IMR-90 (cell line): ENCODE results near the gene CITED4. TPM values are rescaled to one million over a fixed set of nuclear protein-coding genes. Genes with fewer than 3 reads are reported as not detected.

Source experiments
- ATAC-seq: fragments of 200-7000 bp; cut with Tn5 transposase; 2 replicates; pipeline ENCODE4 v1.9.1; 2020; ENCODE audit warnings: low read depth, mild to moderate bottlenecking, moderate library complexity
- BruUV-seq: library from RNA; stranded (reverse); fragments of 400-500 nt; replicated peaks from 2 replicates; lab custom pipeline; 2021; lab: Mats Ljungman, UMichigan
- CTCF ChIA-PET: fragments of 300-600 bp; formaldehyde crosslinking; extraction: SDS; loops from one replicate; lab custom pipeline; 2021; ENCODE audit warnings: antibody characterized with exemption; lab: Yijun Ruan, JAX
- POLR2A ChIA-PET: fragments of 300-600 bp; sonication (Branson Sonifier 250); formaldehyde crosslinking; loops from one replicate; lab custom pipeline; 2022; ENCODE audit warnings: antibody characterized with exemption; ENCODE audit not compliant: unreplicated experiment; lab: Charles Lee
- DNase-seq: peaks from one replicate; pipeline ENCODE4 v3.0.0; 2013
- H2AFZ ChIP-seq: replicated peaks from 2 replicates; pipeline ENCODE3; 2013; ENCODE audit warnings: low read length, mild to moderate bottlenecking; ENCODE audit not compliant: poor library complexity
- H2AK5ac ChIP-seq: 2 replicates; pipeline ENCODE4 v1.6.1; 2013; ENCODE audit warnings: low read depth, low read length, inconsistent platforms
- H2AK9ac ChIP-seq: replicated peaks from 2 replicates; pipeline ENCODE3; 2013; ENCODE audit warnings: mild to moderate bottlenecking, low read depth, low read length, moderate library complexity; ENCODE audit not compliant: poor library complexity
- H2BK120ac ChIP-seq: 2 replicates; pipeline ENCODE4 v1.6.1; 2013; ENCODE audit warnings: low read depth, low read length, inconsistent platforms
- H2BK15ac ChIP-seq: 3 replicates; pipeline ENCODE4 v1.6.1; 2013; ENCODE audit warnings: low read depth, low read length, inconsistent platforms
- H2BK20ac ChIP-seq: 2 replicates; pipeline ENCODE4 v1.6.1; 2013; ENCODE audit warnings: low read depth, mild to moderate bottlenecking, inconsistent platforms, low read length, moderate library complexity
- H2BK5ac ChIP-seq: 2 replicates; pipeline ENCODE4 v1.6.1; 2013; ENCODE audit warnings: mild to moderate bottlenecking, low read depth, low read length, inconsistent platforms; ENCODE audit not compliant: poor library complexity, severe bottlenecking
- H3K14ac ChIP-seq: replicated peaks from 2 replicates; pipeline ENCODE4 v1.6.1; 2013; ENCODE audit warnings: low read depth, low read length, inconsistent platforms
- H3K18ac ChIP-seq: 2 replicates; pipeline ENCODE4 v1.6.1; 2013; ENCODE audit warnings: low read depth, low read length, control low read depth
- H3K23ac ChIP-seq: 2 replicates; pipeline ENCODE4 v1.6.1; 2013; ENCODE audit warnings: low read depth, low read length, inconsistent platforms
- H3K27ac ChIP-seq: 2 replicates; pipeline ENCODE4 v1.5.1; 2013; ENCODE audit warnings: mild to moderate bottlenecking, control low read depth, low read length; ENCODE audit not compliant: insufficient read depth
- H3K27me3 ChIP-seq: 2 replicates; pipeline ENCODE4 v1.6.1; 2013; ENCODE audit warnings: low read length; ENCODE audit not compliant: control insufficient read depth, insufficient read depth
- H3K36me3 ChIP-seq: 2 replicates; pipeline ENCODE4 v1.6.1; 2013; ENCODE audit warnings: low read length, mixed read lengths; ENCODE audit not compliant: control insufficient read depth, insufficient read depth
- H3K4ac ChIP-seq: 2 replicates; pipeline ENCODE4 v1.6.1; 2013; ENCODE audit warnings: low read depth, low read length, inconsistent platforms
- H3K4me1 ChIP-seq: 2 replicates; pipeline ENCODE4 v1.6.1; 2013; ENCODE audit warnings: low read length, mixed read lengths; ENCODE audit not compliant: control insufficient read depth, insufficient read depth
- H3K4me2 ChIP-seq: 2 replicates; pipeline ENCODE4 v1.6.1; 2013; ENCODE audit warnings: low read depth, mild to moderate bottlenecking, control low read depth, low read length, moderate library complexity
- H3K4me3 ChIP-seq: 2 replicates; pipeline ENCODE4 v1.5.1; 2013; ENCODE audit warnings: low read depth, mild to moderate bottlenecking, control low read depth, low read length, moderate library complexity; ENCODE audit not compliant: insufficient read depth
- H3K56ac ChIP-seq: 2 replicates; pipeline ENCODE4 v1.6.1; 2013; ENCODE audit warnings: low read length, inconsistent platforms; ENCODE audit not compliant: insufficient read depth; ENCODE audit errors: extremely low read depth
- H3K79me1 ChIP-seq, 2 experiments: 2 replicates each; pipeline ENCODE4 v1.6.1; 2013; ENCODE audit warnings: low read length in 2 of 2, inconsistent platforms in 1 of 2, low read depth in 1 of 2
- H3K9ac ChIP-seq: 2 replicates; pipeline ENCODE4 v1.6.1; 2013; ENCODE audit warnings: low read depth, low read length, control low read depth
- H3K9me1 ChIP-seq: 2 replicates; pipeline ENCODE4 v1.6.1; 2013; ENCODE audit warnings: low read length, inconsistent platforms; ENCODE audit not compliant: insufficient read depth
- H3K9me3 ChIP-seq: 2 replicates; pipeline ENCODE4 v1.6.1; 2013; ENCODE audit warnings: low read length; ENCODE audit not compliant: control insufficient read depth, insufficient read depth
- H4K20me1 ChIP-seq: 2 replicates; pipeline ENCODE4 v1.6.1; 2013; ENCODE audit warnings: low read length, inconsistent platforms; ENCODE audit not compliant: insufficient read depth
- H4K5ac ChIP-seq: 2 replicates; pipeline ENCODE4 v1.6.1; 2013; ENCODE audit warnings: mild to moderate bottlenecking, low read depth, low read length, control low read depth
- H4K8ac ChIP-seq, 2 experiments: 2 replicates each; pipeline ENCODE4 v1.6.1; 2013; ENCODE audit warnings: low read depth in 2 of 2, low read length in 2 of 2, control low read depth in 1 of 2, inconsistent platforms in 1 of 2
- H4K91ac ChIP-seq: 2 replicates; pipeline ENCODE4 v1.6.1; 2013; ENCODE audit warnings: low read depth, low read length, inconsistent platforms; ENCODE audit not compliant: insufficient read depth
- BHLHE40 ChIP-seq: fragments of 150-350 bp; IDR thresholded peaks from 2 replicates; pipeline ENCODE4 v1.6.1; 2016; ENCODE audit warnings: mild to moderate bottlenecking, low read depth, low read length
- CEBPB ChIP-seq: IDR thresholded peaks from 2 replicates; pipeline ENCODE4 v1.6.1; 2012; ENCODE audit warnings: low read depth, low read length, improper control_type of control experiment
- CHD1 ChIP-seq: IDR thresholded peaks from 2 replicates; pipeline ENCODE4 v1.6.1; 2012; ENCODE audit warnings: low read depth, low read length, improper control_type of control experiment
- CTCF ChIP-seq: conservative IDR thresholded peaks from 2 replicates; pipeline ENCODE4 v1.5.1; 2012; ENCODE audit warnings: mild to moderate bottlenecking, low read depth, low read length, improper control_type of control experiment
- ELK1 ChIP-seq: fragments of 150-350 bp; IDR thresholded peaks from 2 replicates; pipeline ENCODE4 v1.6.1; 2016; ENCODE audit warnings: low read depth, mild to moderate bottlenecking, low read length, moderate library complexity, borderline replicate concordance
- FOS ChIP-seq: fragments of 150-350 bp; IDR thresholded peaks from 2 replicates; pipeline ENCODE4 v1.6.1; 2016; ENCODE audit warnings: low read depth, low read length
- MAFK ChIP-seq: IDR thresholded peaks from 2 replicates; pipeline ENCODE4 v1.6.1; 2012; ENCODE audit warnings: low read depth, low read length, improper control_type of control experiment
- MAZ ChIP-seq: IDR thresholded peaks from 2 replicates; pipeline ENCODE4 v1.6.1; 2012; ENCODE audit warnings: low read depth, mild to moderate bottlenecking, low read length, improper control_type of control experiment, moderate library complexity, borderline replicate concordance
- MXI1 ChIP-seq: IDR thresholded peaks from 2 replicates; pipeline ENCODE4 v1.6.1; 2012; ENCODE audit warnings: low read depth, mild to moderate bottlenecking, low read length, moderate library complexity, borderline replicate concordance
- NFE2L2 ChIP-seq: fragments of 150-350 bp; IDR thresholded peaks from 2 replicates; pipeline ENCODE4 v1.6.1; 2016; ENCODE audit warnings: low read depth, mild to moderate bottlenecking, low read length
- POLR2A ChIP-seq: IDR thresholded peaks from 2 replicates; pipeline ENCODE4 v1.6.1; 2012; ENCODE audit warnings: mild to moderate bottlenecking, low read depth, low read length
- RAD21 ChIP-seq: IDR thresholded peaks from 2 replicates; pipeline ENCODE4 v1.6.1; 2012; ENCODE audit warnings: low read length, improper control_type of control experiment
- RCOR1 ChIP-seq: IDR thresholded peaks from 2 replicates; pipeline ENCODE4 v1.6.1; 2012; ENCODE audit warnings: mild to moderate bottlenecking, low read length, improper control_type of control experiment; ENCODE audit not compliant: insufficient replicate concordance
- RFX5 ChIP-seq: IDR thresholded peaks from 2 replicates; pipeline ENCODE4 v1.8.0; 2012; ENCODE audit warnings: low read depth, mild to moderate bottlenecking, low read length, moderate library complexity
- SMC3 ChIP-seq: fragments of 150-350 bp; IDR thresholded peaks from 2 replicates; pipeline ENCODE4 v1.6.1; 2016; ENCODE audit warnings: low read depth, mild to moderate bottlenecking, antibody characterized with exemption, low read length, moderate library complexity
- USF2 ChIP-seq: fragments of 150-350 bp; IDR thresholded peaks from 2 replicates; pipeline ENCODE4 v1.6.1; 2017; ENCODE audit warnings: mild to moderate bottlenecking, antibody characterized with exemption, low read length, low read depth
- WGBS, 2 experiments: methylation state at CpG; one replicate each; pipeline versions ENCODE4 v1.1.5 to v1.1.7; 2013; ENCODE audit warnings: missing lambda C conversion rate in 2 of 2; ENCODE audit not compliant: insufficient read length in 1 of 2; ENCODE audit errors: extremely low coverage in 2 of 2; 5-methylcytosine and 5-hydroxymethylcytosine counted together
- dilution Hi-C: fragments of 300-500 bp; cut with HindIII; formaldehyde crosslinking; loops from one replicate; pipeline ENCODE4 v1.14.3; 2018; ENCODE audit warnings: low sequenced_read_pairs; ENCODE audit not compliant: unreplicated experiment
- in situ Hi-C: fragments of 300-500 bp; cut with MboI; formaldehyde crosslinking; loops from 3 replicates; pipeline ENCODE4 v1.14.3; 2019; ENCODE audit warnings: low sequenced_read_pairs, inconsistent platforms, mixed read lengths
- intact Hi-C: fragments of 100-400 bp; cut with micrococcal nuclease; formaldehyde crosslinking; loops from 2 replicates; pipeline ENCODE4 v1.10.0; 2022
- polyA plus RNA-seq, 3 experiments: library from polyadenylated mRNA; depleted of rRNA; stranded (reverse); fragments of >200 nt; gene quantifications; 2 replicates each; pipeline ENCODE4 v1.2.3, GENCODE V29; 2012; ENCODE audit warnings: low replicate concordance in 1 of 3
- total RNA-seq: library from RNA; depleted of rRNA; stranded (reverse); fragments of >200 nt; gene quantifications from 2 replicates; pipeline ENCODE4 v1.2.3, GENCODE V29; 2012

CITED4 gene
- total and polyA plus RNA-seq, 2 of the 4 experiments (the other 2 are of a cell fraction): under 0.01 to 1.6 TPM

- Histone ChIP-seq H2BK5ac (no peak overlapping the region), H4K20me1 (no peaks in the 10 kb centered on the region; the same call in 1 of the 2 replicates), H2AK5ac (no peak overlapping the region), H3K9me3 (peaks cover 12% of the 10 kb centered on the region), H3K79me1 (no peaks in the 10 kb centered on the region), H3K14ac (no peak overlapping the region), H4K5ac (no peak overlapping the region), H3K9ac (no peak overlapping the region), H2AK9ac (no peak overlapping the region), H3K27me3 (peaks cover 18% of the 10 kb centered on the region), H3K36me3 (no peaks in the 10 kb centered on the region), H4K8ac (no peak overlapping the region), H3K4me1 (no peaks in the 10 kb centered on the region), H3K23ac (no peak overlapping the region), H3K18ac (no peak overlapping the region), H2BK20ac (no peak overlapping the region), H3K4ac (no peak overlapping the region), H2AFZ (no peak overlapping the region), H2BK15ac (no peak overlapping the region), H3K4me3 (no peak overlapping the region), H3K56ac (no peak overlapping the region), H3K27ac (no peak overlapping the region), H4K91ac (no peak overlapping the region), H2BK120ac (no peak overlapping the region), H3K9me1 (no peaks in the 10 kb centered on the region), H3K4me2 (no peak overlapping the region)
- in situ Hi-C loops: loop anchor here (10.0 kb wide), 1 partner anchor 217 kb away; no protein-coding TSS in a partner anchor
- ChIA-PET CTCF (no interaction called here), POLR2A (interaction anchor here (0.6 kb wide), 1 partner anchor 88 kb away, joined by 3 read pairs; no protein-coding TSS in a partner anchor)
- ATAC-seq (no peak), DNase-seq (no peak)
- dilution Hi-C loops: no loop called here
- intact Hi-C loops: no loop called here
- TF ChIP-seq ELK1: no peak
- no peak for TF ChIP-seq RCOR1
- TF ChIP-seq NFE2L2: no peak
- TF ChIP-seq MAZ: no peak
- TF ChIP-seq RAD21: no peak
- no peak for TF ChIP-seq MAFK
- no peak for TF ChIP-seq FOS
- no peak for TF ChIP-seq POLR2A
- no peak for TF ChIP-seq MXI1
- no peak for TF ChIP-seq CEBPB
- TF ChIP-seq CTCF: no peak
- no peak for TF ChIP-seq CHD1
- TF ChIP-seq USF2: no peak
- TF ChIP-seq SMC3: no peak
- TF ChIP-seq BHLHE40: no peak
- no peak for TF ChIP-seq RFX5
- BruUV-seq: no TSS peak
- no CpG with 5 or more reads among the region's 4 CpGs for WGBS, 2 experiments
Measured at GRCh38 chr1:40842207-40842606, 20.0 kb downstream of the CITED4 start.
